ENCODE measurements around the gene HRAS.

DNA sequence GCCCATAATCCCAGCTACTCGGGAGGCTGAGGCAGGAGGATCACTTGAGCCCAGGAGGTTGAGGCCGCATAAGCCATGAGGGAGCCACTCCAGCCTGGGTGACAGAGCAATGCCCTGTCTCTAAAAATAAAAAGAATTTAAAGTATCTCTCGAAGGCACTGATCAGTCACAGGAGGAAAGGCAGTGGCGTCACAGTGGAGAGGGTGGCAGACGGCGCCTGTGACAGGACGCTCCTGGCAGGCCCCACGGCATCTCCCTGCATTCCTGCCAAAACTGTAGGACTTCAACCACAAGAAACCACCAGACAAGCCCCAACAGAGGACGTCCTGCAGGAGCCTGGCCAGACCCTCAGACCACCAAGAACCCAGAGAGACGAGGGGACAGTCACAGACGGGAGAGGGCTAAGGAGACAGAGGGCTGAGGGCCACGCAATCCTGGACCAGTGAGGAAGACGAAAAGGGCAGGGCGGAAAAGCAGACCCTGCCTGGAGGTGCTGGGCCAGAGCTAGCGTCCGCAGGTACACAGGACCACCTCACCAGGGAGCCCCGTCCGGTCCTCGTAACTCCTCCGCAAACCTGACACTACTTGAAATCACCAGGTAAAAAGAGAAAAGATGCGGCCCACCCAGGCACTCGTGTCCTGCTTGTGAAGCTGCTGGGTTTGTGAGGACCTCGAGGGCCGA, 34.2 kb downstream of the HRAS start:
- no peak for TF ChIP-seq ZNF274 (IDR thresholded peaks at IDR 0.05; ENCODE audit: low read depth, low read length)
- TF ChIP-seq YY1 (IDR thresholded peaks at IDR 0.05; ENCODE audit: insufficient read depth, insufficient read length) = no peak
- no peak for TF ChIP-seq SUZ12 (IDR thresholded peaks at IDR 0.05; ENCODE audit: extremely low read depth, insufficient read depth, insufficient read length)
